Neuronal stem cell (in vitro differentiated cells): ENCODE data around the gene ATP4A.

Source experiments
- DNase-seq: peaks from one replicate; pipeline ENCODE4 v3.0.0-alpha.2; 2013; ENCODE audit warnings: low spot score
- H2AFZ ChIP-seq: one replicate; pipeline ENCODE4 v1.6.1; 2013; ENCODE audit warnings: mild to moderate bottlenecking, low read length, inconsistent platforms
- H2AK5ac ChIP-seq: 2 replicates; pipeline ENCODE4 v1.6.1; 2013; ENCODE audit warnings: low read depth, mild to moderate bottlenecking, inconsistent platforms, low read length, moderate library complexity, mixed read lengths
- H2BK120ac ChIP-seq: 2 replicates; pipeline ENCODE4 v1.6.1; 2013; ENCODE audit warnings: low read depth, mild to moderate bottlenecking, inconsistent platforms, low read length, moderate library complexity, mixed read lengths
- H2BK12ac ChIP-seq: one replicate; pipeline ENCODE4 v1.6.1; 2013; ENCODE audit warnings: low read length, inconsistent platforms
- H2BK15ac ChIP-seq: 2 replicates; pipeline ENCODE4 v1.6.1; 2013; ENCODE audit warnings: mild to moderate bottlenecking, low read length, inconsistent platforms, mixed read lengths
- H2BK5ac ChIP-seq: one replicate; pipeline ENCODE4 v1.6.1; 2013; ENCODE audit warnings: inconsistent platforms, mild to moderate bottlenecking, low read length, moderate library complexity
- H3K14ac ChIP-seq: one replicate; pipeline ENCODE4 v1.6.1; 2013; ENCODE audit warnings: low read length, inconsistent platforms
- H3K18ac ChIP-seq: 2 replicates; pipeline ENCODE4 v1.6.1; 2013; ENCODE audit warnings: low read length, inconsistent platforms
- H3K23ac ChIP-seq: 2 replicates; pipeline ENCODE4 v1.6.1; 2013; ENCODE audit warnings: low read depth, mild to moderate bottlenecking, mixed read lengths, low read length, inconsistent platforms; ENCODE audit not compliant: poor library complexity
- H3K27ac ChIP-seq: replicated peaks from 3 replicates; pipeline ENCODE4 v1.5.1; 2013; ENCODE audit warnings: low read length, inconsistent platforms
- H3K27me3 ChIP-seq, 3 experiments: 2 replicates each; pipeline ENCODE4 v1.6.1; 2013; ENCODE audit warnings: low read length in 3 of 3, mild to moderate bottlenecking in 2 of 3, inconsistent platforms in 1 of 3, low read depth in 1 of 3, mixed read lengths in 1 of 3, moderate library complexity in 1 of 3; ENCODE audit not compliant: control insufficient read depth in 3 of 3, insufficient read depth in 3 of 3
- H3K36me3 ChIP-seq, 2 donors: replicated peaks in 1 of 2; 2 replicates each; pipeline ENCODE4 v1.6.1; 2013; ENCODE audit warnings: low read length in 2 of 2; ENCODE audit not compliant: control insufficient read depth in 2 of 2, insufficient read depth in 2 of 2
- H3K4ac ChIP-seq: 2 replicates; pipeline ENCODE4 v1.6.1; 2013; ENCODE audit warnings: inconsistent platforms, mild to moderate bottlenecking, low read length, moderate library complexity
- H3K4me1 ChIP-seq, 2 donors: 1 replicate in 1 of 2; 2 replicates in 1 of 2; pipeline ENCODE4 v1.6.1; 2013; ENCODE audit warnings: low read length in 2 of 2, low read depth in 1 of 2; ENCODE audit not compliant: control insufficient read depth in 2 of 2, insufficient read depth in 1 of 2
- H3K4me2 ChIP-seq: one replicate; pipeline ENCODE4 v1.6.1; 2013; ENCODE audit warnings: mild to moderate bottlenecking, low read length, inconsistent platforms; ENCODE audit not compliant: insufficient read depth, poor library complexity, severe bottlenecking
- H3K4me3 ChIP-seq, 2 donors: 2 replicates each; pipeline ENCODE4 v1.5.1; 2013; ENCODE audit warnings: low read length in 2 of 2, mild to moderate bottlenecking in 2 of 2, inconsistent platforms in 1 of 2, moderate library complexity in 1 of 2
- H3K79me1 ChIP-seq: one replicate; pipeline ENCODE4 v1.6.1; 2013; ENCODE audit warnings: low read depth, mild to moderate bottlenecking, inconsistent platforms, low read length, moderate library complexity
- H3K9ac ChIP-seq: one replicate; pipeline ENCODE4 v1.6.1; 2013; ENCODE audit warnings: mild to moderate bottlenecking, low read depth, low read length, inconsistent platforms; ENCODE audit not compliant: poor library complexity
- H3K9me3 ChIP-seq, 2 donors: replicated peaks in 1 of 2; 2 replicates each; pipeline versions ENCODE3 to v1.6.1; 2013; ENCODE audit warnings: low read length in 2 of 2, mild to moderate bottlenecking in 2 of 2, inconsistent platforms in 1 of 2, low read depth in 1 of 2, mixed read lengths in 1 of 2, moderate library complexity in 1 of 2; ENCODE audit not compliant: control insufficient read depth in 2 of 2, insufficient read depth in 1 of 2
- H4K8ac ChIP-seq: one replicate; pipeline ENCODE4 v1.6.1; 2013; ENCODE audit warnings: low read depth, mild to moderate bottlenecking, inconsistent platforms, low read length, moderate library complexity
- H4K91ac ChIP-seq: one replicate; pipeline ENCODE4 v1.6.1; 2013; ENCODE audit warnings: low read length, low read depth, mild to moderate bottlenecking, inconsistent platforms; ENCODE audit not compliant: poor library complexity
- WGBS, 2 donors: extraction: QIAGEN DNeasy Blood & Tissue Kit; methylation state at CpG; one replicate each; pipeline ENCODE4 v1.1.7; 2013; ENCODE audit warnings: missing lambda C conversion rate in 2 of 2, mixed read lengths in 1 of 2; ENCODE audit not compliant: insufficient read length in 2 of 2, insufficient replicate concordance in 1 of 2; ENCODE audit errors: extremely low coverage in 2 of 2; 5-methylcytosine and 5-hydroxymethylcytosine counted together

ATP4A gene

GRCh38 chr19:35533201-35533821 is 30.1 kb downstream of the ATP4A start, which contains the start of gene GAPDHS:
GAPDHS (plus strand) TSS chr19:35533456; CDS start chr19:35533528, 72 bp downstream.
- Histone ChIP-seq H2BK120ac (peak within 1 kb of the TSS; percentile 56), H3K27me3 (peaks cover 0 to 14% (median 13%) of the 10 kb centered on the region in 3 experiments), H4K8ac (peak within 1 kb of the TSS; percentile 45), H3K79me1 (no peaks in the 10 kb centered on the region), H2AK5ac (no peak within 1 kb of the TSS), H3K36me3 (no peaks in the 10 kb centered on the region), H4K91ac (peak within 1 kb of the TSS; percentile 58), H2BK12ac (no peak within 1 kb of the TSS), H3K4me2 (peak within 1 kb of the TSS; percentile 54), H3K4me3 (peak within 1 kb of the TSS in 1 of 2 donors; percentile 8), H3K9me3 (peaks cover 0 to 2% of the 10 kb centered on the region in 2 donors), H3K27ac (no peak within 1 kb of the TSS), H3K4me1 (peaks cover 0 to 9% of the 10 kb centered on the region in 2 donors), H3K18ac (peak within 1 kb of the TSS; percentile 63), H3K4ac (no peak within 1 kb of the TSS), H2BK5ac (no peak within 1 kb of the TSS), H3K9ac (peak within 1 kb of the TSS; percentile 68), H2BK15ac (peak within 1 kb of the TSS; percentile 23), H3K23ac (peak within 1 kb of the TSS; percentile 37), H2AFZ (peak within 1 kb of the TSS; percentile 65), H3K14ac (no peak within 1 kb of the TSS)
- DNase-seq, result no peak
- WGBS, 2 donors, result no CpG with 5 or more reads among the region's 39 CpGs

- H3K27me3 ChIP-seq, result peaks cover 0 to 28% (median 14%) of the 10 kb centered on the region in 3 experiments
- no peak overlapping the region for H2BK12ac ChIP-seq
- H3K4me3 ChIP-seq, result no peak overlapping the region
- no peak overlapping the region for H2AK5ac ChIP-seq
- H4K8ac ChIP-seq, result no peak overlapping the region
- no peak overlapping the region for H3K14ac ChIP-seq
- no peak overlapping the region for H2AFZ ChIP-seq
- H3K23ac ChIP-seq, result no peak overlapping the region
- H2BK5ac ChIP-seq, result no peak overlapping the region
- H3K4ac ChIP-seq, result no peak overlapping the region
- H3K79me1 ChIP-seq, result no peaks in the 10 kb centered on the region
- H2BK120ac ChIP-seq, result no peak overlapping the region
- H3K36me3 ChIP-seq, result no peaks in the 10 kb centered on the region
- no CpG with 5 or more reads among the region's 6 CpGs for WGBS, 2 donors
- peak overlapping the region; percentile 38 for H3K9ac ChIP-seq
- no peak overlapping the region for H3K27ac ChIP-seq
- peak overlapping the region; percentile 82 for H3K18ac ChIP-seq
- H4K91ac ChIP-seq, result no peak overlapping the region
- peaks cover 0 to 9% of the 10 kb centered on the region in 2 donors for H3K4me1 ChIP-seq
- peak overlapping the region; percentile 55 for H2BK15ac ChIP-seq
- no peak overlapping the region for H3K4me2 ChIP-seq
- H3K9me3 ChIP-seq, result peaks cover 0 to 2% of the 10 kb centered on the region in 2 donors
- DNase-seq, result no peak
Measured at GRCh38 chr19:35531291-35531690, 32.2 kb downstream of the ATP4A start.

GRCh38 chr19:35529241-35530218 is 33.9 kb downstream of the ATP4A start:
- Histone ChIP-seq H3K23ac (peak overlapping the region; percentile 36), H3K36me3 (no peaks in the 10 kb centered on the region), H3K27me3 (peaks cover 0 to 44% (median 13%) of the 10 kb centered on the region in 3 experiments), H3K27ac (no peak overlapping the region), H4K8ac (no peak overlapping the region), H2BK12ac (no peak overlapping the region), H3K4me1 (peaks cover 0 to 15% of the 10 kb centered on the region in 2 donors), H3K4me2 (no peak overlapping the region), H2BK15ac (no peak overlapping the region), H2BK120ac (no peak overlapping the region), H3K9me3 (peaks cover 0 to 2% of the 10 kb centered on the region in 2 donors), H2AFZ (no peak overlapping the region), H2AK5ac (no peak overlapping the region), H2BK5ac (no peak overlapping the region), H3K79me1 (no peaks in the 10 kb centered on the region), H3K18ac (peak overlapping the region; percentile 35), H3K9ac (no peak overlapping the region), H3K4me3 (no peak overlapping the region), H4K91ac (peak overlapping the region; percentile 86), H3K14ac (no peak overlapping the region), H3K4ac (no peak overlapping the region)
- no CpG with 5 or more reads among the region's 19 CpGs for WGBS, 2 donors
- no peak for DNase-seq
